HG02885 (cell line): ENCODE results near the gene IL11.

Source experiments
- ATAC-seq: cut with Tn5 transposase; IDR thresholded peaks from one replicate; pipeline ENCODE4 v1.9.1; 2021; ENCODE audit warnings: mild to moderate bottlenecking; ENCODE audit not compliant: unreplicated experiment, poor library complexity

Gene IL11

GRCh38 chr19:55353803-55354697, 16.2 kb downstream of the IL11 start:
- ATAC-seq, result no peak

- ATAC-seq, result no peak
Observed at GRCh38 chr19:55353356-55353802, 16.9 kb downstream of the IL11 start.

GRCh38 chr19:55352549-55353145, 17.6 kb downstream of the IL11 start:
- no peak for ATAC-seq

- no peak for ATAC-seq
Observed at GRCh38 chr19:55352040-55352439, 18.2 kb downstream of the IL11 start.

- ATAC-seq, result no peak
Observed at GRCh38 chr19:55350620-55351315, 19.5 kb downstream of the IL11 start.

- no peak for ATAC-seq
Observed at GRCh38 chr19:55348317-55349034, 21.8 kb downstream of the IL11 start.

- no peak for ATAC-seq
Observed at GRCh38 chr19:55347442-55348009, 22.7 kb downstream of the IL11 start.

GRCh38 chr19:55346725-55347441, 23.4 kb downstream of the IL11 start:
- no peak for ATAC-seq

GRCh38 chr19:55345818-55346724, 24.2 kb downstream of the IL11 start:
- no peak for ATAC-seq

GRCh38 chr19:55345101-55345817, 25.0 kb downstream of the IL11 start:
- ATAC-seq, result no peak

- ATAC-seq, result no peak
Observed at GRCh38 chr19:55344444-55344843, 25.8 kb downstream of the IL11 start.

GRCh38 chr19:55341595-55342531, 28.4 kb downstream of the IL11 start:
- ATAC-seq, result no peak

GRCh38 chr19:55341171-55341588, 29.1 kb downstream of the IL11 start:
- ATAC-seq, result no peak

GRCh38 chr19:55340784-55341147, 29.5 kb downstream of the IL11 start:
- no peak for ATAC-seq

GRCh38 chr19:55339889-55340783, 30.1 kb downstream of the IL11 start:
- ATAC-seq, result no peak
